GM21825 (cell line): ENCODE measurements around the gene SYT15B.
"Not testable (repeated sequence)": the region's sequence is repeated elsewhere in the genome, so short reads cannot be mapped to it uniquely, and the experiment has no call there.

Experiments
- ATAC-seq: cut with Tn5 transposase; IDR thresholded peaks from one replicate; pipeline ENCODE4 v1.9.1; 2021; ENCODE audit warnings: mild to moderate bottlenecking, moderate library complexity; ENCODE audit not compliant: unreplicated experiment

SYT15B gene

GRCh38 chr10:47730911-47731310, 32.5 kb downstream of the SYT15B start:
- not testable (repeated sequence) for ATAC-seq

- ATAC-seq = not testable (repeated sequence)
Observed at GRCh38 chr10:47725740-47726139, 37.7 kb downstream of the SYT15B start.

- not testable (repeated sequence) for ATAC-seq
Observed at GRCh38 chr10:47725047-47725446, 38.3 kb downstream of the SYT15B start.

GRCh38 chr10:47724119-47724518, 39.3 kb downstream of the SYT15B start:
- ATAC-seq = not testable (repeated sequence)

GRCh38 chr10:47723362-47723761, 40.0 kb downstream of the SYT15B start:
- not testable (repeated sequence) for ATAC-seq

GRCh38 chr10:47717011-47717769, 46.2 kb downstream of the SYT15B start:
- ATAC-seq = not testable (repeated sequence)
